ENCODE data around the gene AQP9.

Gene AQP9

DNA sequence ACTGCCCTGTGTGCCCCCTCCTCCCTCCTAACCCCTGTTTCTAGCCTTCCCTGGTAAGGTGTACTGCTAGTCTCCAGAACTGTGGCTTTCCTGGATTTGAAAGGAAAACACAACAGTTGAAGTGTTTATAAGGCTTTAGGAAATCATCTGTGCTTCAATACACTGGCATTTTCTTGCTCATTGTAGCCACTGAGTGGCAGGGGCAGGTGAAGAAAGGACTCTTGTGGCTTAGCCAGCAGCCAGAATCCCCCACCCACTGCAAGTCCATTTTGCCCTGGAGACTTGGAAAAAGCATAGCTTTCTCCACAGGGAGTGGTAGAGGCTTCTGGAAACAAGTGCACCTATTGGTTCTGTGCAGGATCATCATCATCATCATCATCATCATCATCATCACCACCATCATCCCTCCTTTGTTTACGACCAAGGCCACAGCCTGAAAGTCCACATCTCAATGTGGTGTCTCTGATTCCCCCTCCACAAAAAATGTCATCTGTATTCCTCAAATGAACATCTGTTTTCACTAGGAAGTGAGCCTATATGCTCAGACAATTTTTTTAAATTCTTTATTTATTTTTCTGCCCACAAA is 33.4 kb downstream of the AQP9 start:
- H3K27me3 Mint-ChIP-seq (ENCODE audit: low read depth): peaks cover 10% of the 10 kb centered on the region
- no peak overlapping the region for H3K4me3 Mint-ChIP-seq
- TF ChIP-seq, protein P1, sequence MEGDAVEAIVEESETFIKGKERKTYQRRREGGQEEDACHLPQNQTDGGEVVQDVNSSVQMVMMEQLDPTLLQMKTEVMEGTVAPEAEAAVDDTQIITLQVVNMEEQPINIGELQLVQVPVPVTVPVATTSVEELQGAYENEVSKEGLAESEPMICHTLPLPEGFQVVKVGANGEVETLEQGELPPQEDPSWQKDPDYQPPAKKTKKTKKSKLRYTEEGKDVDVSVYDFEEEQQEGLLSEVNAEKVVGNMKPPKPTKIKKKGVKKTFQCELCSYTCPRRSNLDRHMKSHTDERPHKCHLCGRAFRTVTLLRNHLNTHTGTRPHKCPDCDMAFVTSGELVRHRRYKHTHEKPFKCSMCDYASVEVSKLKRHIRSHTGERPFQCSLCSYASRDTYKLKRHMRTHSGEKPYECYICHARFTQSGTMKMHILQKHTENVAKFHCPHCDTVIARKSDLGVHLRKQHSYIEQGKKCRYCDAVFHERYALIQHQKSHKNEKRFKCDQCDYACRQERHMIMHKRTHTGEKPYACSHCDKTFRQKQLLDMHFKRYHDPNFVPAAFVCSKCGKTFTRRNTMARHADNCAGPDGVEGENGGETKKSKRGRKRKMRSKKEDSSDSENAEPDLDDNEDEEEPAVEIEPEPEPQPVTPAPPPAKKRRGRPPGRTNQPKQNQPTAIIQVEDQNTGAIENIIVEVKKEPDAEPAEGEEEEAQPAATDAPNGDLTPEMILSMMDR (IDR thresholded peaks at IDR 0.05; ENCODE audit: unreplicated experiment in 3 of 3): no peak
- peaks cover 12% of the 10 kb centered on the region for H3K4me1 Mint-ChIP-seq
- peak overlapping the region in 2 of 3 experiments; percentile 36 to 49 for H3K27ac Mint-ChIP-seq
- H3K9me3 Mint-ChIP-seq: no peaks in the 10 kb centered on the region
- no peaks in the 10 kb centered on the region for H3K36me3 Mint-ChIP-seq (ENCODE audit: low read depth)

DNA sequence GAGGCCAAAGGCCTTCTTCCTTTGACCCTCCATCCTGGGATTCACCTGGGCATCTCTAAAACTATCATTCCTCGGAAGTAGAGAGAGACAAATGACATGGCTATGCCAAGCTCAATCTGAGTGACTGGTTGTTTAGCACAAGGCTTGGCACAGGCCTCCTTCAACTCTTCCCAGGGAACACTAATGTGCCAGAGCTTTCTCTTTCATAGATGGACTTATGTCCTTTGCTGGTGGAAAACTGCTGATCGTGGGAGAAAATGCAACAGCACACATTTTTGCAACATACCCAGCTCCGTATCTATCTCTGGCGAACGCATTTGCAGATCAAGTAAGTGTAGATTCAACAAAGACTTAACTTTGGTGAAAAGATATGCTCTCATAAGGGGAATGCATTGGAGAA is 36.5 kb downstream of the AQP9 start:
- no peak overlapping the region for H3K4me3 Mint-ChIP-seq
- TF ChIP-seq, protein P1 (IDR thresholded peaks at IDR 0.05; ENCODE audit: unreplicated experiment in 3 of 3): no peak

DNA sequence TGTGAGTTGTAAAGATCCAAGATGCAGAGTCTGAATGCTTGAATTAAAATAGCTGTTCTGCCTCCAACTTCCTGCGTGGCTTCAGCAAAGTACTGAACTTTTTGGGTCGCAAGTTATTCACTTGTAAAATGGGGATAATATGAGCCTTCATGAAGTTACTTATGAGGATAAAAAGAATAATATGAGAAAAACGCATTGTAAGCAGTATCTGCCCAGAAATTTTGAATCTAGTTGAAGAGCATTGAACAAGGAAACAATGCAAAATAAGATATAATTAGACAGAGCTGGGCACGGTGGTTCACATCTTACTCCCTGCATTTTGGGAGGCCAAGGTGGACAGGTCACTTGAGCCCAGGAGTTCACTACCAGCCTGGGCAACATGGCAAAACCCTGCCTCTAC is 37.8 kb downstream of the AQP9 start:
- Mint-ChIP-seq H3K27me3 (ENCODE audit: low read depth) (peaks cover 3% of the 10 kb centered on the region), H3K4me3 (no peak overlapping the region), H3K27ac (no peak overlapping the region), H3K4me1 (peaks cover 12% of the 10 kb centered on the region), H3K36me3 (ENCODE audit: low read depth) (no peaks in the 10 kb centered on the region), H3K9me3 (no peaks in the 10 kb centered on the region)
- TF ChIP-seq, protein P1 (IDR thresholded peaks at IDR 0.05; ENCODE audit: unreplicated experiment in 3 of 3): no peak

More for the DNA sequence above, 36.5 kb downstream of the AQP9 start:
- Mint-ChIP-seq H3K4me1 (peaks cover 12% of the 10 kb centered on the region), H3K9me3 (no peaks in the 10 kb centered on the region), H3K27ac (no peak overlapping the region), H3K36me3 (ENCODE audit: low read depth) (no peaks in the 10 kb centered on the region), H3K27me3 (ENCODE audit: low read depth) (peaks cover 3% of the 10 kb centered on the region)

DNA sequence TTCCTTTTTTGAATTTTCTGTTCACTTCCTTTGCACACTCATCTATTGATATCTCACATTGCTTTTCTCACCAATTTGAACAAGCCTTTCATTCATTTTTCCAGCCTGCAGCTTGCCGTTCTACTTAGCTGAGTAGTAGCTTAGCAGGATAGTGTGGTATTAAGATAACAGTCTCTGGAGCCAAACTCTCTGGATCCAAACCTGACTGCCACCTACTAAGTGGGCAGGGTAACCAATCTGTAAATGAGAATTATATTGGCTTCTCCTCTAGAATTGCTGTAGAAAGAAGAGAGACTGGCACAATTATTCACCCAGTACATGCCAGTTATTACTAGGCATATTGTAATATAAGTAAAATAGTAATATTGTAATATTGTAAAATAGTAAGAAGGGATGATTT is 40.5 kb downstream of the AQP9 start:
- TF ChIP-seq, protein P1 (IDR thresholded peaks at IDR 0.05; ENCODE audit: unreplicated experiment in 3 of 3): no peak
- H3K4me3 Mint-ChIP-seq: no peak overlapping the region
- peaks cover 12% of the 10 kb centered on the region for H3K27me3 Mint-ChIP-seq (ENCODE audit: low read depth)
- no peaks in the 10 kb centered on the region for H3K36me3 Mint-ChIP-seq (ENCODE audit: low read depth)
- no peaks in the 10 kb centered on the region for H3K4me1 Mint-ChIP-seq
- H3K9me3 Mint-ChIP-seq: no peaks in the 10 kb centered on the region
- no peak overlapping the region for H3K27ac Mint-ChIP-seq

DNA sequence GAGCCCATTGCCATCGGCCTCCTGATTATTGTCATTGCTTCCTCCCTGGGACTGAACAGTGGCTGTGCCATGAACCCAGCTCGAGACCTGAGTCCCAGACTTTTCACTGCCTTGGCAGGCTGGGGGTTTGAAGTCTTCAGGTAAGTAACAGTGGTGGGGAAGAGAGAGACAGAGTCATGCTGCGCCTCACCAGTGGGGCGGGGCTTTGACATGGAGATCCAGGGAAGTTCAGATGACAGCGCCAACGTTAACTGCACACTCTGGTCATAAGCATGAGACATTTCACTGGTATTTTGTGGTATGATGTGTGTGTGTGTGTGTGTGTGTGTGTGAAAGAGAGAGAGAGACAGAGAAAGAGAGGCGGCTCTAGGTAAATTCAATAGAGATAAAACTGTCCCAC is 41.0 kb downstream of the AQP9 start:
- Mint-ChIP-seq H3K27ac (no peak overlapping the region), H3K4me3 (no peak overlapping the region), H3K27me3 (ENCODE audit: low read depth) (peaks cover 9% of the 10 kb centered on the region), H3K9me3 (no peaks in the 10 kb centered on the region), H3K36me3 (ENCODE audit: low read depth) (no peaks in the 10 kb centered on the region), H3K4me1 (no peaks in the 10 kb centered on the region)
- TF ChIP-seq, protein P1 (IDR thresholded peaks at IDR 0.05; ENCODE audit: unreplicated experiment in 3 of 3): no peak

DNA sequence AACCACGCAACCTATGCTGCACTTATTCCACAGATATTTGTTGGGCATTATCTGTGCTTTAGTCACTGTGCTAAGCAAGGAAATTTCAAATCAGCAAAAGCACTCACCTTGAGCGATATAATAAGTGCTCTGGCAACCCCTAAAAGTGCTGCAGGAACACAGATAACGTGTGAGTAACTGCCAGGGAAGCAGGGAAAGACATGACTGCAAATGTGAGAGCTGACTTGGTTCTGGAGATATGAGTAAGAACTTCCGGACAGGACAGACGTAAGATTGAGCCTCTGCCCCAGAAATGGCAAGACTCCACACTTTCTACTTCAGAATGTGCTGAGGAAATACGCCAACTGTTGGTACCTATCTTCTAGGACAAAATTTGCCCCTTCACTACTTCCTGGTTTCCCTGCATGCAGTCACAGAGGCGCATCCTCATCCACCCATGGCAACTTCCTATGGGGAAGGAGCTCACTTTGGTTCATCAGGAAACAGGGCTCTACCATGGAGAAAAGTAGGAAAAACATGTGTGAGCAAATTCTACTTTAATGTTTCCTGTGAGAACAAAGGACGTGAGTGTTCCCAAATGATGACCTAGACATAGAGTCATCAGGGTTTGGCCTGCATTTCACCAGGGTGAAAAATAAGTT is 41.7 kb downstream of the AQP9 start:
- TF ChIP-seq, protein P1 (IDR thresholded peaks at IDR 0.05; ENCODE audit: unreplicated experiment in 3 of 3): no peak
- Mint-ChIP-seq H3K36me3 (ENCODE audit: low read depth) (no peaks in the 10 kb centered on the region), H3K4me3 (no peak overlapping the region), H3K27me3 (ENCODE audit: low read depth) (peaks cover 9% of the 10 kb centered on the region), H3K27ac (no peak overlapping the region), H3K4me1 (no peaks in the 10 kb centered on the region), H3K9me3 (no peaks in the 10 kb centered on the region)

All from nephron (organoid).